HuH-7.5 (cell line): ENCODE measurements around the gene C1orf141.
"Not testable (repeated sequence)": the region's sequence is repeated elsewhere in the genome, so short reads cannot be mapped to it uniquely, and the experiment has no call there.

ENCODE experiments used
- DNase-seq: peaks from one replicate; pipeline ENCODE4 v3.0.0; 2011; ENCODE audit warnings: low spot score

C1orf141 gene

DNA sequence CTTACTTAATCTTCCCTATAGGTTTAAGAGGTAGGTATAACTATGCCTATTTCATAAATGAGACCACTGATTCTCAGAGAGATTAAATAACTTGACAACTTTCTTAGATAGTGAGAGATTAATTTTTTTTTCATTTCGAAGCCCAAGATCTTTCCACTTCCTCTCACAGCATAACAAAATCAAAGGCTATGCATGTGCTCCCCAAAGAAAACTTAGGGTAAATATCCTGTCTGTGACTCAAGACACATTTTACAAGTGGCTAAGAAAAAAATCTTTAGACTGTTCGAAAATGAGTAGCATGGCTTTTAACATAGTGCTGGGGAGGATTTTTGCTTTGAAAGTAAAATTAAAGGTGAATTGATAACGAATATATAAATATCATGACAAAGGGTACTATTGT lies 8.2 kb upstream of the C1orf141 start:
- no peak for DNase-seq

DNA sequence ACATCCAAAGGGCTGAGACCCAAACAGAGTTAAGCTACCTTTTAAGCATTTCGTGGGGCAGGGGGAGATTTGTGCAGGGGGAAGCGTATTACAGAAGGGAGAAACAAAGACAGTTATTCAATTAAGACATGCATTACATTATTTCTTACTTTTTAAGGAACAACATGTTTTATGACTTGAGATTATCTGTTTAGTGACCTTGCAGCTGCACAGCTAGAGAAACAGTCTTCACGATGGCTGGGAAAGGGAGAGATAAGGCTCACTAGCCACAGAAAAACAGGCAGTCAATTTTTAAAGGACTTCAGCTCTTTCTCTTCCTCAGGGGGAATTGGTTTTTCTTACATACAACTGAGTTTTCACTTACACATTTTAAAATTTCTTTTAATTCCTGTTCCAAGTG lies 7.1 kb upstream of the C1orf141 start:
- DNase-seq: not testable (repeated sequence)

GRCh38 chr1:67140460-67140859 lies 5.7 kb upstream of the C1orf141 start:
- DNase-seq: no peak

DNA sequence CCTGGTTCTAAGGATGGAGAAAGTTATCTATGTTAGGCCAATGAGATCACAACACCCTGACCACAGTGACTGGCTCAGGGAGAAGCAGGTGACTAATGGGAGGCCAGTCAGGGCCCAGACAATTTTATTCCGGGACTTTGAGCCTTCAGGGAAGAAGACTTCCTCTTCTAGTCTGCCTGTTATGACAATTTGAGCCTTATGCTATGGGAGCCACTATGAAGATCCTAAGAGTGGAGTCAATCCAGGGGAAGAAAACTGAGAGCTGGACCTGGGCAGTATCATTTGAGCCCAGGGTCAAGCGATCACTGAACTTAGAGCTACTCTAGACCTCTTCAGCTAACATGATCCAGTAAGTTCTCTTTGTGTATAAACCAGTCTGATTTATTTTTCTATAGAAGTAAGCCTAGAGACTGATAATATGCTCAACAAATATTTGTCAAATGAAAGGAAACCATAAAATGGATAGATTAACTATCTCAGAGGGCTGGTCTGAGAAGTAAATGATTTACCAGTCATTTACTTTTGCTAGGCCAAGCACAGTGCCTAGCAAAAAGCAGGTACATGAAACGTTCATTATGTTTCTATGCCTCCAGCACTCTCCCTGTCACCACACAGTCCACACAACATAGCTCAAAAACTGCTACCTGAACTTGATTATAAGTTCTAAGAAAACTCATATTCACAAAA lies 4.2 kb upstream of the C1orf141 start:
- no peak for DNase-seq

DNA sequence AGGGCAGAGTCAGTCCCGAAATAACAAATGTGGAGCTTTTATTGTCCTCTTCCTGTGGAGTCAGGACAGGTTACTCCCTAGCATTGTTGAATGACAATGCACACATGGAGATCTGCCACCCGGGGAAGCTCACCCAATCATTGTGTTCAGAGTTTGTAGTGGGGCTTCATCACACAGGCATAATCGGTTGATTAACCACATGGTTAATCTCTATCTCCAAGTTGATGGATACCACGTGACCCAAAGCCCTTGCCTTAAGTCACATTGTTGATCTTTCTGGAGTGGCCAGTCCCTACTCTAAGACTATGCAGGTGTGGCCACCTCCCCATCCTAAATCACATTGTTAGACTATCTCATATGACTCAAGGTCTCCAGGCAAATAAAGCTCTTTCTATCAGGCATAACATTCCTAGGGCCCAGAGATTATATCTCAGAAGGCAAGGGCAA lies 2.6 kb upstream of the C1orf141 start:
- DNase-seq: no peak

- DNase-seq: no peak
Observed at GRCh38 chr1:67135354-67135753, 584 bp upstream of the C1orf141 start.

DNA sequence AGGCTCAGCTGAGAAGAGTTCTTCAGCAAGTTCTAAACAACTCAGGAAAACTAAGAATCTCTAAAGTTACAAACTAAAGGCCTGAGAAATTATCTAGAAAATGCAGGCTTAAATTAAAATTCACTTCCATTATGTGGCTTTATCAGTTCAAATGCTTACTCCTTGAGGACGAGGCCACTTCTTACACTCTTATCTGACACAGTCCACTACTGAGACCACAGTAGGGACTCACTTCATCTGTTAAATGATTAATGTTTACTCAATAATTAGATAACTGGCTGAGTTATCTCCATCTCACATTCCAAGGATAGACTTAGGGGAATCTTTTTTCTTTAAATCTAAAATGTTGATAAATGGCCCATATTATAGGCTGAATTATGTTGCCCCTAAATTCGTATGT lies 1.6 kb downstream of the C1orf141 start:
- DNase-seq: no peak

GRCh38 chr1:67130673-67131072 lies 4.1 kb downstream of the C1orf141 start:
- DNase-seq: no peak

DNA sequence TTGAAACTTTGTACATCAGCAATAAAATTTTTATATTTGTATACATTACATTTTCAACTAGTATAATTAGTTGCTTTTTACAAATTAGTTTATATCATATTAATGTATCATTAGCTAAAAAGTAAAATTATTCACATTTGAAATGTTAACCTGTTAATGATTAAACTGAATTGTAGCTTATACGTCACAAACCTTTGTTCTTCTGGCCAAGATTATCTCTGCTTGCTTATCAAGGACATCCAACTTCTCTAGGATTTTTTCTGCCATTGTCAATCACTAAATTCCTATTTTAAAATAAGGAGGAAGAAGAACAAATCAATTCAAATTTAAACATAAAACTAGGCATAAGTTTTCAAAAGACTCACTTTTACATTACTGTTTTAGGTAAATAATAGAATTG lies 7.8 kb downstream of the C1orf141 start:
- DNase-seq: no peak

- no peak for DNase-seq
Observed at GRCh38 chr1:67126111-67126746, 8.5 kb downstream of the C1orf141 start.

GRCh38 chr1:67124455-67124854 lies 10.3 kb downstream of the C1orf141 start:
- no peak for DNase-seq

- no peak for DNase-seq
Observed at GRCh38 chr1:67120855-67121619, 13.7 kb downstream of the C1orf141 start.

DNA sequence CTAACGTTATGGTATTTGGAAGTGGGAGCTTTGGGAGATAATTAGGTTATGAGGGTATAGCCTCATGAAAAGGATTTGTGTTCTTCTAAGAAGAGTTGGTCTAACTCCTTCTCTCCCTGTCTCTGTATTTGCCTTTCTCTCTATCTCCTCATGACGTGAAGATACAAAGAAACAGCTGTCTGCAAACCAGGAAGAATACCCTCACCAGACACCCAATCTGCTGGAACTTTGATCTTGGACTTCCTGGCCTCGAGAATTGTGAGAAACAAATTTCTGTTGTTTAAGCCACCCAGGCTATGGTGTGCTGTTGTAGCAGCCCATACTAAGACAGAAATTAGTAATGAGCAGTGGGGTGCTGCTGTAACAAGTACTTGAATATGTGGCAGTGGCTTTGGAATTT lies 16.1 kb downstream of the C1orf141 start:
- no peak for DNase-seq

DNA sequence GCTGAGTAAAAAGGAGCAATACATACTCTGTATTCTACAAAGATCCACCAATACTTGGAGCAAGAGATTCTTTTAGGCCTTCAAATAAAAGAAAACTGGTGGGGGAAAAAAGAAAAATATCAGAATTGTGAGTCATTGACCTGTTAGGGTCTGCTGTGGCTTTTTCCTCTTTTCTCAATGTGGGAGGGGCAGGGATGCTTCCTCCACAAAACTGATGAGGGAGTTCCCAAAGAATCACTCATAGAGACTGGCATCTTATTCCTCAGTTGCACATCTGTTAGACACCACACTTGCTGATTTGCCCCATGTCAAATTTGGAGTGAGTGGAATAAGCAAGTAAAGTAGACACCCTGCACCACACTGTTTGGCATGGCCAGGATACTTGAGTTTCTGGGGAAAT lies 16.6 kb downstream of the C1orf141 start:
- DNase-seq: no peak

GRCh38 chr1:67114162-67114561 lies 20.6 kb downstream of the C1orf141 start:
- DNase-seq: no peak

- DNase-seq: no peak
Observed at GRCh38 chr1:67110352-67110751, 24.4 kb downstream of the C1orf141 start.

DNA sequence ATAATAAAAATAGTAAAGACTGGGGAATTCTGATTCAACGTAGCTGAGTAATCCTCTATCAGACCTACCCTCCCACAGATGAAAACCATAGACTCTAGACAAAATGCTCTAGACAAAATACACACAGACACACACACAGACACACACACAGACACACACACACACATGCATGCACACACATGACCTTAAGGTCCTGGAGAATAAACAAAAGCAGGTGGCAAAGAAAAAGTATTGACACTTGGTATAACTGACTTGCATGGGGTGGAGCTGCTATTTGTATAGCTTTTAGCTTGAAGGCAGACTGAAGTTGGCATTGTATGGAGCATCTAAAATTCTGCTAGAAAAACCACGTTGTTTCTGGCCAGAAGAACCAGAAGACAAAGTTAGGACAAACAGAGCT lies 29.3 kb downstream of the C1orf141 start:
- no peak for DNase-seq

- DNase-seq: no peak
Observed at GRCh38 chr1:67103548-67103947, 31.2 kb downstream of the C1orf141 start.

DNA sequence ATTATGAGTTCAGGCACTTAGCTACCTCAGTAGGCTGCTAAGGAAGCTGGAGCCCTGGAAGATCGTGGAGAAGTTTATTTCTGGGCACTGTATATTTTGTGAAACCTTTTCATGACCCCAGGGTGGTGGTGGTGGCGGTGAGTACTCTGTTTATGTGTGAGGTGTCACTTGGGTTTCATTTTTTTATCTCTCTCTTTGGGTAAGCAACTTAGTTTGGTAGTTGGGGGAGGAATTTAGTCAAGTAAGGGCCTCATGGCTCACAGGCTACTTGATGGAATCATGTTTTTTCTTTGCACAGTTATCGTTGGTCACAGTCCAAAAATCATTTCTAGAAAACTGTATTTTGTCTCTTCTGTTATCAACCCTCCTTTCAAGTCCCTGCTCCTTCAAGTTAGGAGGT lies 33.9 kb downstream of the C1orf141 start:
- DNase-seq: no peak

GRCh38 chr1:67097305-67097704 lies 37.5 kb downstream of the C1orf141 start:
- no peak for DNase-seq

DNA sequence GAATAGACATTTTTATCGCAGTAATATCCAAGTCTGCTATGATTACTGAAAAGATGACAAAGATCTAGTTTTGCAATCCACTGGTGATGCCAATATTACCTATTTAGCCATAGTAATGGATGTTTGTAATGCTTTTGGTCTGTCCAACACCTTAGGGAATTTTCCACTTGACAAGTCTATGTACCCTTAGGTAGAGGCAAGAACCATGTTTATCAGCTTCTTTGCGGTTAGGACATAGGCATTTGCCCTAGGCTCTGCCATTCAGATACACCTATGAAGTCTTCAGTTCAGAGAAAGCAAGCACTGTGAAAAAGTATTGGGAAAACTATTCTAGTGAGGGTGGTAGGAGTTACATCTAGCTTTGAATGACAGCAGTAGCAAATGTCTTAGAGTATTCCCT lies 40.6 kb downstream of the C1orf141 start:
- no peak for DNase-seq

DNA sequence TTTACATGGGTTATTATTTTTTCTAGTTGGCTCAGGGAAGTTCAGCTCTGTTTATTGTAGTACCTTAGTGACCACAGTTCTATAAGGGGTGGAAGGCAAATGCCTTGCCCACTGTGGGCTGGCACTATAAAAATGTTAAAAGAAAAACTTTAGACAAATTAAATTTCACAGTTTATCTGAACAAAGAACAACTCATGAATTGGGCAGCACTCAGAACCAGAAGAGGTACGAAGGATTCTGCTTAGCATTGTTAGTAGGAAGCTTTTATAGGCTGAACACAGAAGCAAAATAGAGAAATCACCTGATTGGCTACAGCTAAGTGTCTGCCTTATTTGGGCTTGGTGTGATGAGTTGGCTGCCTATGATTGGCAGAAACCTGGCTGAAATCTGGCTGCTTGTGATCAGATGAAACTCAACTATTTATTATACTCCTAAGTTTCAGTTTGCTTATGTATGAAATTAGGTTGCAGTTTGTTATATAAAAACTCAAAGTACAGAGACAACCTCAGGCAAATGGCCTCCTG lies 45.0 kb downstream of the C1orf141 start:
- no peak for DNase-seq

DNA sequence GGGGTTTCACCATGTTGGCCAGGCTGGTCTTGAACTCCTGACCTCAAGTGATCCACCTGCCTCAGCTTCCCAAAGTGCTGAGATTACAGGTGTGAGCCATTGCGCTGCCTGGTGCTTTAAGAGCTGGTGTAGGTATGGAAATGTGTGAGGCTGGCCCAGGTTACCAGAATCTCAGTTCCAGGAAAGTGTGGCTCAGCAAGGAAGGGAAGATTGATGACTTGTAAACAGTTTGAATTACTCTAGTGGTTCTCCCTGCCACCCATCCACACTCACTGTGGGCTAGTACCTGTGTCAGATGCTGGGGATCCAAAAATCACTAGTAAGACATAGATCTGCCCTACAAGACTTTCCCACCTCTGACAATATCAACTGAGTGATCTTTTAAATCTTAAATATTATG lies 46.3 kb downstream of the C1orf141 start:
- no peak for DNase-seq
